Neural crest cell (in vitro differentiated cells): ENCODE measurements around the gene PRR15L. TPM values are rescaled to one million over a fixed set of nuclear protein-coding genes. Genes with fewer than 3 reads are reported as not detected.
A peak's percentile ranks its signal among the peaks of the same experiment; 100 is the strongest.

ENCODE experiments used
- DNase-seq: peaks from one replicate; pipeline ENCODE4 v3.0.0; 2021; ENCODE audit warnings: low read depth, mixed read lengths, low spot score
- H3K27ac Mint-ChIP-seq: one replicate; pipeline ENCODE4 v1.8.0; 2021; ENCODE audit warnings: mild to moderate bottlenecking, mixed read lengths; ENCODE audit not compliant: unreplicated experiment
- H3K27me3 Mint-ChIP-seq: 2 replicates; pipeline ENCODE4 v1.8.0; 2021; ENCODE audit warnings: low read depth, mild to moderate bottlenecking, mixed read lengths
- H3K36me3 Mint-ChIP-seq: 2 replicates; pipeline ENCODE4 v1.8.0; 2021; ENCODE audit warnings: low read depth, mild to moderate bottlenecking, mixed read lengths
- H3K4me1 Mint-ChIP-seq: 2 replicates; pipeline ENCODE4 v1.8.0; 2021; ENCODE audit warnings: mixed read lengths
- H3K4me3 Mint-ChIP-seq: one replicate; pipeline ENCODE4 v1.8.0; 2021; ENCODE audit warnings: mild to moderate bottlenecking, mixed read lengths
- H3K9me3 Mint-ChIP-seq: 2 replicates; pipeline ENCODE4 v1.8.0; 2021; ENCODE audit warnings: mixed read lengths
- CTCF ChIP-seq: fragments of 200-600 bp; sonication (generic); conservative IDR thresholded peaks from 2 replicates; pipeline ENCODE4 v1.5.0; 2021; ENCODE audit warnings: antibody characterized with exemption, mild to moderate bottlenecking
- total RNA-seq: library from RNA; stranded (reverse); gene quantifications from 2 replicates; pipeline ENCODE4 v1.2.1, GENCODE V29; 2021

PRR15L gene
- total RNA-seq, 1 donor from 2014 or later, result not detected

- TF ChIP-seq CTCF, result no peak
- no peak overlapping the region for H3K4me3 Mint-ChIP-seq
- no peak overlapping the region for H3K27ac Mint-ChIP-seq
- no peak for DNase-seq
- H3K27me3 Mint-ChIP-seq, result no peaks in the 10 kb centered on the region
- H3K36me3 Mint-ChIP-seq, result peaks cover 4% of the 10 kb centered on the region
- no peaks in the 10 kb centered on the region for H3K4me1 Mint-ChIP-seq
- H3K9me3 Mint-ChIP-seq, result no peaks in the 10 kb centered on the region
Observed at GRCh38 chr17:47907932-47908562, 49.6 kb downstream of the PRR15L start.

GRCh38 chr17:47906443-47906842, 51.2 kb downstream of the PRR15L start:
- no peaks in the 10 kb centered on the region for H3K27me3 Mint-ChIP-seq
- H3K27ac Mint-ChIP-seq, result no peak overlapping the region
- H3K4me3 Mint-ChIP-seq, result no peak overlapping the region
- no peak for TF ChIP-seq CTCF
- no peaks in the 10 kb centered on the region for H3K9me3 Mint-ChIP-seq
- no peak for DNase-seq
- peaks cover 7% of the 10 kb centered on the region for H3K36me3 Mint-ChIP-seq
- peaks cover 11% of the 10 kb centered on the region for H3K4me1 Mint-ChIP-seq

GRCh38 chr17:47905221-47905733, 52.4 kb downstream of the PRR15L start:
- peaks cover 12% of the 10 kb centered on the region for H3K4me1 Mint-ChIP-seq
- TF ChIP-seq CTCF, result no peak
- H3K9me3 Mint-ChIP-seq, result no peaks in the 10 kb centered on the region
- no peak for DNase-seq
- no peak overlapping the region for H3K27ac Mint-ChIP-seq
- H3K27me3 Mint-ChIP-seq, result no peaks in the 10 kb centered on the region
- H3K36me3 Mint-ChIP-seq, result peaks cover 7% of the 10 kb centered on the region
- no peak overlapping the region for H3K4me3 Mint-ChIP-seq

GRCh38 chr17:47902039-47902744, 55.5 kb downstream of the PRR15L start:
- Mint-ChIP-seq H3K27me3 (no peaks in the 10 kb centered on the region), H3K4me3 (no peak overlapping the region), H3K4me1 (peaks cover 25% of the 10 kb centered on the region), H3K36me3 (peaks cover 9% of the 10 kb centered on the region), H3K27ac (peak overlapping the region; percentile 35), H3K9me3 (no peaks in the 10 kb centered on the region)
- TF ChIP-seq CTCF, result no peak
- DNase-seq, result no peak

Other genes with a start within 250 kb of the PRR15L start
- not detected in 2 replicates for gene TBX21, start 224.6 kb downstream of the PRR15L start, total RNA-seq
- gene OSBPL7, start 136.1 kb downstream of the PRR15L start, total RNA-seq, result 14.3 and 14.6 TPM in 2 replicates
- gene MRPL10, start 126.3 kb downstream of the PRR15L start, total RNA-seq, result 50.0 and 55.3 TPM in 2 replicates
- gene LRRC46, start 126.2 kb downstream of the PRR15L start, total RNA-seq, result 0.84 and 1.4 TPM in 2 replicates
- 32.7 and 37.8 TPM in 2 replicates for gene SCRN2, start 116.6 kb downstream of the PRR15L start, total RNA-seq
- 0.16 and 0.25 TPM in 2 replicates for gene SP6, start 106.7 kb downstream of the PRR15L start, total RNA-seq
- gene SP2, start 61.6 kb downstream of the PRR15L start, total RNA-seq, result 22.4 and 23.2 TPM in 2 replicates
- 7.1 and 7.5 TPM in 2 replicates for gene PNPO, start 16.3 kb downstream of the PRR15L start, total RNA-seq
- gene CDK5RAP3, start 13.2 kb upstream of the PRR15L start, total RNA-seq, result 285 and 301 TPM in 2 replicates
- 4.0 and 4.1 TPM in 2 replicates for gene COPZ2, start 79.9 kb upstream of the PRR15L start, total RNA-seq
- gene NFE2L1, start 90.5 kb upstream of the PRR15L start, total RNA-seq, result 121 and 131 TPM in 2 replicates
- gene CBX1, start 143.6 kb upstream of the PRR15L start, total RNA-seq, result 210 and 216 TPM in 2 replicates
- 22.6 and 25.8 TPM in 2 replicates for gene SNX11, start 149.9 kb upstream of the PRR15L start, total RNA-seq